ENCODE results near the gene KRT7.

KRT7 gene

GRCh38 chr12:52199294-52199919 is 33.6 kb upstream of the KRT7 start:
- no peak for DNase-seq (ENCODE audit: low read depth in 2 of 2)

GRCh38 chr12:52200086-52200780 is 32.8 kb upstream of the KRT7 start:
- no peak for DNase-seq (ENCODE audit: low read depth in 2 of 2)

- no peak for DNase-seq (ENCODE audit: low read depth in 2 of 2)
These were observed 32.1 kb upstream of the KRT7 start for GRCh38 chr12:52200781-52201450.

GRCh38 chr12:52201451-52201839 is 31.6 kb upstream of the KRT7 start:
- DNase-seq (ENCODE audit: low read depth in 2 of 2): no peak

- no peak for DNase-seq (ENCODE audit: low read depth in 2 of 2)
These were observed 30.5 kb upstream of the KRT7 start for GRCh38 chr12:52202361-52203078.

- peak in 1 of 2 donors; percentile 7 for DNase-seq (ENCODE audit: low read depth in 2 of 2)
These were observed 29.7 kb upstream of the KRT7 start for GRCh38 chr12:52203079-52203921.

- no peak for DNase-seq (ENCODE audit: low read depth in 2 of 2)
These were observed 28.7 kb upstream of the KRT7 start for GRCh38 chr12:52204095-52204930.

- no peak for DNase-seq (ENCODE audit: low read depth in 2 of 2)
These were observed 28.0 kb upstream of the KRT7 start for GRCh38 chr12:52204931-52205505.

- DNase-seq (ENCODE audit: low read depth in 2 of 2): no peak
These were observed 27.3 kb upstream of the KRT7 start for GRCh38 chr12:52205612-52206303.

- DNase-seq (ENCODE audit: low read depth in 2 of 2): no peak
These were observed 26.6 kb upstream of the KRT7 start for GRCh38 chr12:52206304-52207040.

GRCh38 chr12:52207106-52207505 is 25.9 kb upstream of the KRT7 start:
- DNase-seq (ENCODE audit: low read depth in 2 of 2): no peak

GRCh38 chr12:52207895-52208294 is 25.1 kb upstream of the KRT7 start:
- no peak for DNase-seq (ENCODE audit: low read depth in 2 of 2)

GRCh38 chr12:52208424-52209165 is 24.4 kb upstream of the KRT7 start:
- DNase-seq (ENCODE audit: low read depth in 2 of 2): no peak

GRCh38 chr12:52209321-52209720 is 23.7 kb upstream of the KRT7 start:
- no peak for DNase-seq (ENCODE audit: low read depth in 2 of 2)

- no peak for DNase-seq (ENCODE audit: low read depth in 2 of 2)
These were observed 22.7 kb upstream of the KRT7 start for GRCh38 chr12:52210186-52210924.

- no peak for DNase-seq (ENCODE audit: low read depth in 2 of 2)
These were observed 22.0 kb upstream of the KRT7 start for GRCh38 chr12:52210925-52211650.
